DOHH2 (cell line): ENCODE data around the gene WDR73.

Source experiments
- EZH2phosphoT487 ChIP-seq: fragments of 200-600 bp; sonication (generic); IDR thresholded peaks from 2 replicates; pipeline ENCODE4 v1.6.1; 2017; ENCODE audit warnings: borderline replicate concordance, mild to moderate bottlenecking, antibody characterized with exemption, low read length, moderate library complexity, mixed read lengths
- TF ChIP-seq, protein P1 (sequence below): fragments of 200-600 bp; sonication (generic); IDR thresholded peaks from one replicate; pipeline ENCODE4 v1.5.1; 2014; ENCODE audit warnings: antibody characterized with exemption, mild to moderate bottlenecking, low read depth, low read length; ENCODE audit not compliant: poor library complexity, severe bottlenecking

DNA sequence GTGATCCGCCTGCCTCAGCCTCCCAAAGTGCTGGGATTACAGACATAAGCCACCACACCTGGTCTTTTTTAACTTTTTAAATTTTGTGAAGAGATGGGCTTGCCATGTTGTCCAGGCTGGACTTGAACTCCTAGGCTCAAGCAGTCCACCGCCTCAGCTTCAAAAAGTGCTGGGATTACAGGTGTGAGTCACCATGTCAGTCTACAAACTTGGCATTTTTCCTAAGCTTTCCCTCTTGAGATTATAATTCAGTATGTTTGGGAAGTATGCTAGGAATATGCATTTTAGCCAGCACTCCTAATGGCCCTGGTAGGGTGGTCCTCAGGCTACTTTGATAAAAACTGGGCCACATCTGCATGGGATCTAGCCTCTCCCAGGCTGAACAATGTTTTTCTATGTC, 4.4 kb downstream of the WDR73 start:
- TF ChIP-seq, protein P1, sequence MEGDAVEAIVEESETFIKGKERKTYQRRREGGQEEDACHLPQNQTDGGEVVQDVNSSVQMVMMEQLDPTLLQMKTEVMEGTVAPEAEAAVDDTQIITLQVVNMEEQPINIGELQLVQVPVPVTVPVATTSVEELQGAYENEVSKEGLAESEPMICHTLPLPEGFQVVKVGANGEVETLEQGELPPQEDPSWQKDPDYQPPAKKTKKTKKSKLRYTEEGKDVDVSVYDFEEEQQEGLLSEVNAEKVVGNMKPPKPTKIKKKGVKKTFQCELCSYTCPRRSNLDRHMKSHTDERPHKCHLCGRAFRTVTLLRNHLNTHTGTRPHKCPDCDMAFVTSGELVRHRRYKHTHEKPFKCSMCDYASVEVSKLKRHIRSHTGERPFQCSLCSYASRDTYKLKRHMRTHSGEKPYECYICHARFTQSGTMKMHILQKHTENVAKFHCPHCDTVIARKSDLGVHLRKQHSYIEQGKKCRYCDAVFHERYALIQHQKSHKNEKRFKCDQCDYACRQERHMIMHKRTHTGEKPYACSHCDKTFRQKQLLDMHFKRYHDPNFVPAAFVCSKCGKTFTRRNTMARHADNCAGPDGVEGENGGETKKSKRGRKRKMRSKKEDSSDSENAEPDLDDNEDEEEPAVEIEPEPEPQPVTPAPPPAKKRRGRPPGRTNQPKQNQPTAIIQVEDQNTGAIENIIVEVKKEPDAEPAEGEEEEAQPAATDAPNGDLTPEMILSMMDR, result no peak
- no peak for TF ChIP-seq EZH2phosphoT487
